SK-N-SH (cell line): ENCODE results near the gene RGS6. TPM values are rescaled to one million over a fixed set of nuclear protein-coding genes. Genes with fewer than 3 reads are reported as not detected.

Experiments
- CTCF ChIA-PET: fragments of 300-600, 350-600 bp; formaldehyde crosslinking; extraction: SDS; loops from one replicate; lab custom pipeline; 2021; lab: Yijun Ruan, JAX
- POLR2A ChIA-PET: fragments of 350-600 bp; sonication (Branson Sonifier 250); formaldehyde crosslinking; extraction: SDS; loops from one replicate; lab custom pipeline; 2020; ENCODE audit warnings: antibody characterized with exemption, inconsistent platforms; lab: Yijun Ruan, JAX
- DNase-seq: peaks from one replicate; pipeline ENCODE4 v3.0.0; 2012
- H2AFZ ChIP-seq: fragments of 200-600 bp; sonication (generic); 2 replicates; pipeline ENCODE4 v1.8.1; 2016; ENCODE audit warnings: antibody characterized with exemption, mild to moderate bottlenecking, low read depth
- H3F3A ChIP-seq: fragments of 200-600 bp; sonication (generic); replicated peaks from 2 replicates; pipeline ENCODE3; 2016; ENCODE audit warnings: antibody characterized with exemption, mild to moderate bottlenecking; ENCODE audit not compliant: insufficient read depth
- H3K27ac ChIP-seq, 2 experiments: fragments of 200-500 bp in 1 of 2; fragments of 200-600 bp in 1 of 2; sonication (Bioruptor generic) in 1 of 2; sonication (generic), shearing (Covaris generic) in 1 of 2; 2 replicates each; pipeline versions ENCODE4 v1.5.1 to v1.6.1; 2014 to 2016; ENCODE audit warnings: low read depth in 2 of 2, inconsistent platforms in 1 of 2, low read length in 1 of 2, mild to moderate bottlenecking in 1 of 2, mixed read lengths in 1 of 2
- H3K27me3 ChIP-seq: fragments of 200-600 bp; sonication (generic), shearing (Covaris generic); 2 replicates; pipeline ENCODE4 v1.6.1; 2016; ENCODE audit warnings: mixed run types; ENCODE audit not compliant: insufficient read depth
- H3K36me3 ChIP-seq, 2 experiments: fragments of 200-500 bp in 1 of 2; fragments of 200-600 bp in 1 of 2; sonication (Bioruptor generic) in 1 of 2; sonication (generic) in 1 of 2; replicated peaks in 1 of 2; 2 replicates each; pipeline versions ENCODE3 to v1.5.1; 2014 to 2016; ENCODE audit warnings: low read length in 1 of 2, mild to moderate bottlenecking in 1 of 2; ENCODE audit not compliant: insufficient read depth in 2 of 2, control insufficient read depth in 1 of 2
- H3K4me1 ChIP-seq, 2 experiments: fragments of 200-500 bp in 1 of 2; fragments of 200-600 bp in 1 of 2; sonication (Bioruptor generic) in 1 of 2; sonication (generic), shearing (Covaris generic) in 1 of 2; 2 replicates each; pipeline versions ENCODE4 v1.5.1 to v1.6.1; 2014 to 2016; ENCODE audit warnings: low read depth in 1 of 2, low read length in 1 of 2, mixed run types in 1 of 2; ENCODE audit not compliant: insufficient read depth in 2 of 2, control insufficient read depth in 1 of 2
- H3K4me2 ChIP-seq: fragments of 200-600 bp; sonication (generic), shearing (Covaris generic); 2 replicates; pipeline ENCODE4 v1.6.1; 2017; ENCODE audit warnings: mixed run types
- H3K4me3 ChIP-seq, 2 experiments: fragments of 200-500 bp in 1 of 2; fragments of 200-600 bp in 1 of 2; sonication (Bioruptor generic) in 1 of 2; sonication (generic), shearing (Covaris generic) in 1 of 2; 2 replicates each; pipeline versions ENCODE4 v1.5.1 to v1.8.1; 2014 to 2016; ENCODE audit warnings: low read depth in 2 of 2, inconsistent platforms in 1 of 2, low read length in 1 of 2, mild to moderate bottlenecking in 1 of 2, mixed read lengths in 1 of 2, moderate library complexity in 1 of 2
- H3K79me2 ChIP-seq: fragments of 200-600 bp; sonication (generic); 2 replicates; pipeline ENCODE4 v1.8.1; 2017; ENCODE audit warnings: mild to moderate bottlenecking; ENCODE audit not compliant: insufficient read depth
- H3K9ac ChIP-seq: fragments of 200-600 bp; sonication (generic); 2 replicates; pipeline ENCODE4 v1.6.1; 2017; ENCODE audit warnings: mixed run types
- H3K9me2 ChIP-seq: fragments of 200-600 bp; sonication (generic); 2 replicates; pipeline ENCODE4 v1.6.1; 2017; ENCODE audit warnings: mixed run types
- H3K9me3 ChIP-seq: fragments of 200-600 bp; sonication (generic); 2 replicates; pipeline ENCODE4 v1.6.1; 2017; ENCODE audit warnings: mixed run types, mild to moderate bottlenecking, moderate library complexity
- H4K20me1 ChIP-seq: fragments of 200-600 bp; sonication (generic); 2 replicates; pipeline ENCODE4 v1.6.1; 2017; ENCODE audit warnings: mild to moderate bottlenecking, mixed run types; ENCODE audit not compliant: insufficient read depth
- ELF1 ChIP-seq: IDR thresholded peaks from 2 replicates; pipeline ENCODE4 v1.4.0; 2012
- EP300 ChIP-seq, 2 experiments: IDR thresholded peaks; 2 replicates each; pipeline versions ENCODE4 v1.4.0 to v1.6.1; 2012; ENCODE audit warnings: borderline replicate concordance in 1 of 2, low read depth in 1 of 2, low read length in 1 of 2
- FOXJ3 ChIP-seq: sonication (generic); formaldehyde crosslinking; IDR thresholded peaks from 2 replicates; pipeline ENCODE4 v1.5.1; 2020; ENCODE audit warnings: mild to moderate bottlenecking, missing genetic modification reagents
- PBX3 ChIP-seq: IDR thresholded peaks from 2 replicates; pipeline ENCODE4; 2012
- RCOR1 ChIP-seq: fragments of 150-350 bp; IDR thresholded peaks from 2 replicates; pipeline ENCODE4 v1.6.1; 2017; ENCODE audit warnings: antibody characterized with exemption, low read length
- SMC3 ChIP-seq: IDR thresholded peaks from 2 replicates; pipeline ENCODE4 v1.6.1; 2012; ENCODE audit warnings: low read depth, low read length, improper control_type of control experiment
- WGBS: methylation state at CpG from one replicate; pipeline ENCODE4 v1.1.6; 2017; ENCODE audit warnings: low lambda C conversion rate; 5-methylcytosine and 5-hydroxymethylcytosine counted together
- polyA plus RNA-seq, 3 experiments: library from polyadenylated mRNA; depleted of rRNA; stranded (reverse); fragments of >200 nt; gene quantifications; 2 replicates each; pipeline ENCODE4 v1.2.3, GENCODE V29; 2012

RGS6 gene
- polyA plus RNA-seq, 1 of the 3 experiments (the other 2 are of a cell fraction) = not detected

- no peaks in the 10 kb centered on the region for H4K20me1 ChIP-seq
- ChIA-PET CTCF (interaction anchor here (0.7 to 2.0 kb wide), 3 partner anchors 11 to 13 kb away, joined by 3 to 6 read pairs (median 4); no protein-coding TSS in a partner anchor), POLR2A (no interaction called here)
- H3K36me3 ChIP-seq = no peaks in the 10 kb centered on the region
- no peak overlapping the region for H3K9ac ChIP-seq
- 23% methylated on average over 7 of the region's 7 CpGs for WGBS
- no peaks in the 10 kb centered on the region for H3K9me3 ChIP-seq
- H3K4me1 ChIP-seq = no peaks in the 10 kb centered on the region; a peak in 1 of 4 replicates
- no peak for TF ChIP-seq EP300 (IDR thresholded peaks at IDR 0.05; ENCODE audit: borderline replicate concordance in 1 of 2, low read depth in 1 of 2, low read length in 1 of 2)
- TF ChIP-seq FOXJ3 = no peak
- H3K27ac ChIP-seq = no peak overlapping the region
- H3K27me3 ChIP-seq = 0 out of 2 replicates have a peak, but pooled peaks cover 4% of the 10 kb centered on the region
- DNase-seq = peak; percentile 30
- H3K4me3 ChIP-seq = no peak overlapping the region
- no peak overlapping the region for H2AFZ ChIP-seq
- no peaks in the 10 kb centered on the region for H3F3A ChIP-seq
- H3K4me2 ChIP-seq = no peak overlapping the region
- no peaks in the 10 kb centered on the region for H3K9me2 ChIP-seq
- H3K79me2 ChIP-seq = no peaks in the 10 kb centered on the region
These were observed 484.7 kb downstream of the RGS6 start for GRCh38 chr14:72416892-72417291.

- no peak overlapping the region for H3K4me2 ChIP-seq
- no peaks in the 10 kb centered on the region for H3F3A ChIP-seq
- H3K27me3 ChIP-seq = peaks cover 4% of the 10 kb centered on the region; the same call in 1 of the 2 replicates
- no peak overlapping the region for H2AFZ ChIP-seq
- H3K36me3 ChIP-seq = no peaks in the 10 kb centered on the region
- TF ChIP-seq ELF1 = no peak
- no peak for TF ChIP-seq SMC3
- H4K20me1 ChIP-seq = no peaks in the 10 kb centered on the region
- DNase-seq = no peak
- no peaks in the 10 kb centered on the region for H3K9me3 ChIP-seq
- H3K9me2 ChIP-seq = no peaks in the 10 kb centered on the region
- 43% methylated on average over 3 of the region's 3 CpGs for WGBS
- POLR2A ChIA-PET = no interaction called here
- H3K4me3 ChIP-seq = no peak overlapping the region
- H3K4me1 ChIP-seq = no peaks in the 10 kb centered on the region; a peak in 1 of 4 replicates
- no peak overlapping the region for H3K9ac ChIP-seq
- CTCF ChIA-PET = interaction anchor here (1.3 to 3.8 kb wide), 3 partner anchors 13 to 15 kb away, joined by 4 to 23 read pairs (median 12); no protein-coding TSS in a partner anchor
- H3K79me2 ChIP-seq = no peaks in the 10 kb centered on the region
- no peak overlapping the region for H3K27ac ChIP-seq
These were observed 486.6 kb downstream of the RGS6 start for GRCh38 chr14:72418806-72419205.

- WGBS = 52% methylated on average over 6 of the region's 6 CpGs
- Histone ChIP-seq H3K27me3 (peaks cover 4% of the 10 kb centered on the region; the same call in 1 of the 2 replicates), H3K4me3 (no peak overlapping the region)
These were observed 487.1 kb downstream of the RGS6 start for GRCh38 chr14:72419226-72419775.

More at GRCh38 chr14:72419226-72419775, 487.1 kb downstream of the RGS6 start:
- no peak for TF ChIP-seq RCOR1
- TF ChIP-seq PBX3 = no peak
- Histone ChIP-seq H3K79me2 (no peaks in the 10 kb centered on the region), H3K9me2 (no peaks in the 10 kb centered on the region), H3K9ac (no peak overlapping the region), H4K20me1 (no peaks in the 10 kb centered on the region), H3K27ac (no peak overlapping the region), H3F3A (no peaks in the 10 kb centered on the region), H2AFZ (no peak overlapping the region), H3K9me3 (no peaks in the 10 kb centered on the region), H3K36me3 (no peaks in the 10 kb centered on the region), H3K4me1 (no peaks in the 10 kb centered on the region; a peak in 1 of 4 replicates), H3K4me2 (no peak overlapping the region)
- ChIA-PET POLR2A (no interaction called here), CTCF (interaction anchor here (1.3 to 3.8 kb wide), 3 partner anchors 12 to 15 kb away, joined by 4 to 23 read pairs (median 12); no protein-coding TSS in a partner anchor)
- no peak for DNase-seq
